ENCODE data around the gene CYFIP1. TPM values are rescaled to one million over a fixed set of nuclear protein-coding genes. Genes with fewer than 3 reads are reported as not detected.

Gene CYFIP1
- total RNA-seq, 4 donors from 2014 or later: 88.0 to 92.5 (median 90.1) TPM

DNA sequence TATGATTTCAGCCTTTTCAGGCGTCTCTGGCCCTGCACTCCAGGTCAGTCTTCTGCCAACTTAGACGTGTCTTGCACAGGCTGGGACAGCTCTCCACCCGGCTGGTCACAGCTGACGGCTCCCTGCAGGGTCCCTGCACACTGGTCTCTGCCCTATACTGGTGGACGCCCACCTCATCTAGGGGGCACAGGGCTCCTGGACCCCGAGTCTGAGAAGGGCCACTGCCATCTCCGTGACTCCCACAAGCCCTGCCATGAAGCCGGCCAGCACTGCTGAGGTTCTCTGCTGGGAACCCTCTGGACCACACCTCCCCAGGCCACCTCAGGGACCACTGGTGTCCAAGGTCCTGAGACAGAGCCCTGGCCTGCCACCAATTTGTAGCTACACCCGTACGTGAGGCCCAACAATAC, 40.5 kb downstream of the CYFIP1 start:
- no peak for DNase-seq
- no peaks in the 10 kb centered on the region for H3K27me3 ChIP-seq
- no peaks in the 10 kb centered on the region for H3K9me3 ChIP-seq
- WGBS, 2 donors: 63 to 87% methylated on average over 5 to 6 of the region's 10 CpGs
- H3K4me1 ChIP-seq: peaks cover 0 to 10% (median 0%) of the 10 kb centered on the region in 3 donors
- H3K36me3 ChIP-seq: peaks cover 26 to 100% (median 34%) of the 10 kb centered on the region in 3 donors
- H3K27ac ChIP-seq: no peak overlapping the region
- TF ChIP-seq, protein P1, sequence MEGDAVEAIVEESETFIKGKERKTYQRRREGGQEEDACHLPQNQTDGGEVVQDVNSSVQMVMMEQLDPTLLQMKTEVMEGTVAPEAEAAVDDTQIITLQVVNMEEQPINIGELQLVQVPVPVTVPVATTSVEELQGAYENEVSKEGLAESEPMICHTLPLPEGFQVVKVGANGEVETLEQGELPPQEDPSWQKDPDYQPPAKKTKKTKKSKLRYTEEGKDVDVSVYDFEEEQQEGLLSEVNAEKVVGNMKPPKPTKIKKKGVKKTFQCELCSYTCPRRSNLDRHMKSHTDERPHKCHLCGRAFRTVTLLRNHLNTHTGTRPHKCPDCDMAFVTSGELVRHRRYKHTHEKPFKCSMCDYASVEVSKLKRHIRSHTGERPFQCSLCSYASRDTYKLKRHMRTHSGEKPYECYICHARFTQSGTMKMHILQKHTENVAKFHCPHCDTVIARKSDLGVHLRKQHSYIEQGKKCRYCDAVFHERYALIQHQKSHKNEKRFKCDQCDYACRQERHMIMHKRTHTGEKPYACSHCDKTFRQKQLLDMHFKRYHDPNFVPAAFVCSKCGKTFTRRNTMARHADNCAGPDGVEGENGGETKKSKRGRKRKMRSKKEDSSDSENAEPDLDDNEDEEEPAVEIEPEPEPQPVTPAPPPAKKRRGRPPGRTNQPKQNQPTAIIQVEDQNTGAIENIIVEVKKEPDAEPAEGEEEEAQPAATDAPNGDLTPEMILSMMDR (IDR thresholded peaks at IDR 0.05): no peak
- no peak for TF ChIP-seq POLR2A (IDR thresholded peaks at IDR 0.05)
- no peak overlapping the region for H3K4me3 ChIP-seq
- intact Hi-C loops (cut with DNase I): no loop called here

DNA sequence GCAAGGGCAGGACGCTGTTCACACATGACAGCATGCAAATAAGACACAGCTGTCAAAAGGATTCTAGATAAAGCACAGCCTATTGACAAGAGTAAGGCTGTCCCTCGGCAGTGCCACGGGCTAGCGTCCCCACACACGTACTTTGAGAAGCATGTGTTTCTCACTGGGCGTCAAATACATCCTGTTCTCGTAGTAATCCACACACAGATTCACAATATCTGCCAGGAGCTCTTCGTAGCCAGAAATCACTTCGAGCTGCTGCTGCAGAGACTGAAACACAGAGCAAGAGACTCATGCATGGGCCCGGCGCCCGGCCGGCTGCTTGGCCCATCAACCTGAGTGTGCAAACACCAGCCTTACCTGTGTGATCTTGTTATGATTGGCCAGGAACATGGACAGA, 41.1 kb downstream of the CYFIP1 start:
- no peaks in the 10 kb centered on the region for H3K9me3 ChIP-seq
- 83 to 92% methylated on average over 13 of the region's 13 CpGs for WGBS, 2 donors
- TF ChIP-seq, protein P1 (IDR thresholded peaks at IDR 0.05): no peak
- TF ChIP-seq POLR2A (IDR thresholded peaks at IDR 0.05): no peak
- H3K27ac ChIP-seq: no peak overlapping the region
- no peaks in the 10 kb centered on the region for H3K27me3 ChIP-seq
- DNase-seq: no peak
- peaks cover 20 to 97% (median 34%) of the 10 kb centered on the region in 3 donors for H3K36me3 ChIP-seq
- H3K4me1 ChIP-seq: peaks cover 0 to 4% (median 0%) of the 10 kb centered on the region in 3 donors
- H3K4me3 ChIP-seq: no peak overlapping the region
- intact Hi-C loops (cut with DNase I): no loop called here

DNA sequence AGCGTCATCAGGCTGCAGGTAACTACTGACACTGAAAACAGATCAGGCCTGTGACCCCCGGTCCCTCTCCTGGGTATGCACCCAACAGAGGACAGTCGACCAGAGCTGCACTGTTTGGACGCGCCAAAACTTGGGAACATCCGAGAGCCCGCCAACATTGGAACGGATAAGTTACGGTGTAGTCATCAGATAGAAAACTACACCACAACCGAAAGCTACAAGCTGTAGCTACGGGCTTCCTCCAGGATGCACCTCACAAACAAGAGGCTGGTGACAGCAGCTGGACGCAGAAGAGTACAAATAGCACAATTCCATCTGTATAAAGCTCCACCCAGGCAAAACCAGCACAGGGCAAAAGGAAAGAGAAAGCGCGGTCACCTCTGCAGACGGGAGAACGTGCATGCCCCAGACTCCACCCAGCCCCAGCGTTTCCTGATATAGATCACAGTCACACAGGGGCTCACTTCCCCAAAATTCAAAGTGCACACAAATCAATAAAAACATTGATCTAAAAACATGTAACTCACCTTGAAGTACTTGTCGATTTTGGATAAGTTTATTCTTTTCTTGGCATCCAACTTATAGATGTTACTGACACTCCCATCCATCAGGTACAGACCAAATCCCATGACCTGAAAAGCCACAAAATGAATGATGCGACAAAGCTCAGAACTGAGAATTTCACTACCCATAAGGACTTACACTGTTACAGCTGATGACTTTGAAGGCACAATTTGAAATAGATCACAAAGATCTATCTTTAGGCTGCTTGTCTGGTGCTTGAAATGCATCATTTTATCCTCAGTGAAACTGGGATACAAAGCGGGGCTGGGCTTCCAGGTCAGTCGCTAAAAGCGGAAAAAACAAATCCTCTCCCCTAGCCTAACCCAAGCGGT, 43.3 kb downstream of the CYFIP1 start:
- WGBS, 2 donors: 75 to 88% methylated on average over 20 to 22 of the region's 23 CpGs
- Histone ChIP-seq H3K27ac (no peak overlapping the region), H3K9me3 (no peaks in the 10 kb centered on the region), H3K4me1 (no peaks in the 10 kb centered on the region), H3K36me3 (peaks cover 18 to 95% (median 35%) of the 10 kb centered on the region in 3 donors), H3K4me3 (no peak overlapping the region), H3K27me3 (no peaks in the 10 kb centered on the region)
- TF ChIP-seq POLR2A (IDR thresholded peaks at IDR 0.05): no peak
- TF ChIP-seq, protein P1 (IDR thresholded peaks at IDR 0.05): no peak
- intact Hi-C loops (cut with DNase I): no loop called here
- DNase-seq: no peak

DNA sequence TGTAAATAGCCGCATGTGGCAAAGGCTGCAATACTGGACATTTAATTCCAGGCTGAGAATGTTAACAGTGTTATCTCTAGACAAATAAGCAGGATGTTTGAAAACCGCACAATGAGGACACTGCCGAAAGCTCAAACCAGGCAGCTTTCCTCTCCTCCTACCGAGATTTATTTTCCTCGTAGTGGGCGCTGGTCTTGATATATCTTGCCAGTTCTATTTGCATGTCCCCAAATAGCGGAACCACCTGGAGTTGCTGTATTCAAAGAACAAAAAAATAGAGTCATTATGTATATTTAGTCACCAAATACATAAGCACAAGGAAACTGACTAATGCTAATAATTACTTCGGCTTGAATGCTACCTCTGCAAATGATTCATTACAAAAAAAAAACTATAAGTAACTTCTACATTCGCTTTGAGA, 46.5 kb downstream of the CYFIP1 start:
- H3K27me3 ChIP-seq: no peaks in the 10 kb centered on the region
- TF ChIP-seq, protein P1 (IDR thresholded peaks at IDR 0.05): no peak
- TF ChIP-seq POLR2A (IDR thresholded peaks at IDR 0.05): no peak
- intact Hi-C loops (cut with DNase I): no loop called here
- H3K36me3 ChIP-seq: peaks cover 13 to 88% (median 35%) of the 10 kb centered on the region in 3 donors
- no peak overlapping the region for H3K27ac ChIP-seq
- WGBS, 2 donors: 75 to 80% methylated on average over 9 of the region's 9 CpGs
- no peaks in the 10 kb centered on the region for H3K9me3 ChIP-seq
- DNase-seq: no peak
- H3K4me1 ChIP-seq: peaks cover 0 to 9% (median 6%) of the 10 kb centered on the region in 3 donors
- H3K4me3 ChIP-seq: no peak overlapping the region

DNA sequence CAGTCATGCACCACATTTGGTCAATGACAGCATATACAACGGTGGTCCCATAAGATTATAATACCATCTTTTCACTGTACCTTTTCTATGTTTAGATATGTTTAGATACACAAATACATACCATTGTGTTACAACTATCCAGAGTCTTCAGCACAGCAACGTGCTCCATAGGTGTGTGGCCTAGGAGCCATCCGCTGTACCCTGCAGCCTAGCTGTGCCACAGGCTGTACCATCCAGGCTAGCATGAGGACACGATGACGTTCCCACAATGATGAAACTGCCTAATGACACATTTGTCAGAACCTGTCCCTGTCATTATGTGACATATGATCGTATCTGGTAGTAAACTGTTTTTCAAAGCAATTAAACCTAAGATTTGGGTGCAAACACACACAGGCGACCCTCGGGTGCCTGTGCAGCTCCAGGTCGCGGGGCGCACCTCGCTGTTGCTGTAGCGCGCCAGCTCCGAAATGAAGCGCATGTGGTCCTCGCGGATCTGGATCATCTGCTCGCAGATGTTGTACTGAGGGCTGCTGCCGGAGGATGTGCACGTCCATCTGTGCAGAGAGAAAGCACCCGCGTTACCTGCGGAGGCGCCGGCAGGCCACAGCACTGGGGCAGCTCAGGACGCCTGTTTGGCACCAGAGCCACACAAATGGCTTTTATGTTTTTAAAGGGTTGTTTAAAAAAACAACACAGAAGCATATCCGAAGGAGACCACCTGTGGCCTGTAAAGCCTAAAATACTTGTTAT, 48.2 kb downstream of the CYFIP1 start:
- Histone ChIP-seq H3K4me3 (no peak overlapping the region), H3K36me3 (peaks cover 13 to 88% (median 26%) of the 10 kb centered on the region in 3 donors), H3K27ac (no peak overlapping the region), H3K4me1 (peaks cover 0 to 9% (median 6%) of the 10 kb centered on the region in 3 donors), H3K9me3 (no peaks in the 10 kb centered on the region), H3K27me3 (no peaks in the 10 kb centered on the region)
- 82 to 84% methylated on average over 14 to 15 of the region's 28 CpGs for WGBS, 2 donors
- TF ChIP-seq, protein P1 (IDR thresholded peaks at IDR 0.05): no peak
- no peak for TF ChIP-seq POLR2A (IDR thresholded peaks at IDR 0.05)
- intact Hi-C loops (cut with DNase I): no loop called here
- no peak for DNase-seq
